AG09319 (cell line): ENCODE data around the gene FYN.

Experiments used
- DNase-seq: peaks from one replicate; pipeline ENCODE4 v3.0.0-alpha.2; 2010; ENCODE audit warnings: low read depth; ENCODE audit errors: extremely low read depth
- TF ChIP-seq, protein P1 (sequence below): IDR thresholded peaks from 2 replicates; pipeline ENCODE4 v1.5.1; 2011; ENCODE audit warnings: low read depth, mild to moderate bottlenecking, inconsistent platforms, low read length, moderate library complexity

Gene FYN

DNA sequence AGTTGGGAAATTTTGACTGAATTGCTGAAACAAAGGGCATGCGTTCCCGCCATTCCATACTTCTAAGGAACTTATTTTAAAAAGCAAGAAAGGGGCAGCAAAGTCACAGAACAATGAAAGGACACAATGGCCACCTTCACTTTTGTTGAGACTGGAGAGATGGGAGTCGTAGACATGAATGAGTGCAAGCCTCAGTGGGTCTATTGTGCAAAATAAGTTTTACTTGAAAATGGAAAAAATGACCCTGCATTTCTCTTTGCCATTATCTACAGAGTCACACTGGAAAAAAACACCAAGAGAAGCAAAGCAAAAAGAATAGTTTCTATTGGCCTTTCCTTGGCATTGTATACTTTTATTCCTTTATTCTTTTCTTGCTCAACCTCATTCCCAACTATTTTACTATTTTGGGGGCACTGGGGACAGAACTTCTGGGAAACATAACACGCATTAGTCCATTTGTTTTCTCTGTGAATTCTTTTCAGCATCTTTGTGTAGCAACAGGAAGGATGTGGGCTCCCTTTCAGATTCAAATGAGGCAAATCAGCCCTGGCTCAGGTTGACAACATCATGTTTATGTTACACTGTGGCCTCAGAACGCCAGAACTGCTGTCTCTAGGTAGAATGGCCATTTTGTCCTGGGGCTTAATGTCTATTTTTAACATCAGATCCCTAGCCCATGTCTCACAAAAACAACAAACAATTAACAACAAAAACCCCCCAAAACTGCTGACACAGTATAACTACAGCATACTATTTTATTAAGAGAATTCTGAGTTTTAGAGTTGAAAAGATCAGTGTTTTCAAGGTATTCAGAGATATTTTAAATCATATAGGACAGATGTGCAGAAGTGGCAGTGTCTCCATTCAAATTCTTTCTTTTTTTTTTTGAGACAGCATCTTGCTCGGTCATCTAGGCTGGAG lies 122.2 kb downstream of the FYN start:
- no peak for DNase-seq
- TF ChIP-seq, protein P1, sequence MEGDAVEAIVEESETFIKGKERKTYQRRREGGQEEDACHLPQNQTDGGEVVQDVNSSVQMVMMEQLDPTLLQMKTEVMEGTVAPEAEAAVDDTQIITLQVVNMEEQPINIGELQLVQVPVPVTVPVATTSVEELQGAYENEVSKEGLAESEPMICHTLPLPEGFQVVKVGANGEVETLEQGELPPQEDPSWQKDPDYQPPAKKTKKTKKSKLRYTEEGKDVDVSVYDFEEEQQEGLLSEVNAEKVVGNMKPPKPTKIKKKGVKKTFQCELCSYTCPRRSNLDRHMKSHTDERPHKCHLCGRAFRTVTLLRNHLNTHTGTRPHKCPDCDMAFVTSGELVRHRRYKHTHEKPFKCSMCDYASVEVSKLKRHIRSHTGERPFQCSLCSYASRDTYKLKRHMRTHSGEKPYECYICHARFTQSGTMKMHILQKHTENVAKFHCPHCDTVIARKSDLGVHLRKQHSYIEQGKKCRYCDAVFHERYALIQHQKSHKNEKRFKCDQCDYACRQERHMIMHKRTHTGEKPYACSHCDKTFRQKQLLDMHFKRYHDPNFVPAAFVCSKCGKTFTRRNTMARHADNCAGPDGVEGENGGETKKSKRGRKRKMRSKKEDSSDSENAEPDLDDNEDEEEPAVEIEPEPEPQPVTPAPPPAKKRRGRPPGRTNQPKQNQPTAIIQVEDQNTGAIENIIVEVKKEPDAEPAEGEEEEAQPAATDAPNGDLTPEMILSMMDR, result no peak

DNA sequence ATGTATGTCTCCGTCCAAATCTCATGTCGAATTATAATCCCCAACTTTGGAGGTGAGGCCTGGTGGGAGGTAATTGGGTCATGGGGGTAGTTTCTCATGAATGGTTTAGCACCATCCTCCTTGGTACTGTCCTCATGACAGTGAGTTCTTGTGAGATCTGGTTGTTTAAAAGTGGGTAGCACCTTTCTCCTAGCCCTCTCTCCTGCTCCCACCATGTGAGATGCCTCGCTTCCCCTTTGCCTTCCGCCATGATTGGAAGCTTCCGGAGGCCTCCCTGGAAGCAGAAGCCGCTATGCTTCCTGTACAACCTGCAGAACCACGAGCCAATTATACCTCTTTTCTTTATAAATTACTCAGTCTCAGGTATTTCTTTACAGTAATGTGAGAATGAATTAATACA lies 123.1 kb downstream of the FYN start:
- no peak for DNase-seq
- TF ChIP-seq, protein P1, result no peak

DNA sequence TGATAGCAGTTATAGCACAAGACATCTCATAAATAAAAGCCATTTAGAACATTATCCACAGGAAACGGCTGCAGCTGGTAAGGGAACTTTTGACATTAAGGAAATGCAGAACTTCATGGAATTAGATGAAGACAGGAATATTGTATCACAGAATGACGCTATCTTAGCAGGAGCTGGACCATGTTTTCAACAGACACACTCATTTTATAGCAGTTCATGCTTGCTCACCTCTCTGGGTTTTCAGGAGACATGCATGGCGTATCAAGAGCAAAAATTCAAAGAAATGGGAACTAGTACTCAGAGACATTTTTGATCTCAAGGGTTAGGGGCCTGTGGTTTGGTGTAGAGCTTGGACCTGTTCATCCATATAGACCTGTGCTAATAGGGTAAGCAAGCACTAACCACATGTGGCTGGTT lies 125.0 kb downstream of the FYN start:
- TF ChIP-seq, protein P1, result no peak
- no peak for DNase-seq

DNA sequence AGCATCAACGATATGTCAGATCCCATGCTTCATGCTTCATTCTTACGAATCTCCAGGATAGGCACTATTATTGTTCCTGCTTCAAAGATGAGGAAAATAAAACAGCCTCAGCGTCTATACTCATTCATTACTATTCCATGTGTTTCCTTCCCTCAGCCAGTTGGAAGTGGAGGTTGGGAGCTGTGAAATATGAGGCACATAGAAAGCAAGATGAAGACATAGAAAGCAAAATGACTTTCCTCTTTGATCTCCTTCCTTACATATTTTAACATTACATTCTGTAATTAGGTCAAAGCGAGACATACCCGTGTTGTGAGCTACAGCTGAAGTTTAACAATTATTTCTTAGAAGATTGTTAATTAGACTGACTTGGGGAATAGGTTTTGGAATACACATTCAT lies 125.4 kb downstream of the FYN start:
- no peak for DNase-seq
- TF ChIP-seq, protein P1, result no peak

DNA sequence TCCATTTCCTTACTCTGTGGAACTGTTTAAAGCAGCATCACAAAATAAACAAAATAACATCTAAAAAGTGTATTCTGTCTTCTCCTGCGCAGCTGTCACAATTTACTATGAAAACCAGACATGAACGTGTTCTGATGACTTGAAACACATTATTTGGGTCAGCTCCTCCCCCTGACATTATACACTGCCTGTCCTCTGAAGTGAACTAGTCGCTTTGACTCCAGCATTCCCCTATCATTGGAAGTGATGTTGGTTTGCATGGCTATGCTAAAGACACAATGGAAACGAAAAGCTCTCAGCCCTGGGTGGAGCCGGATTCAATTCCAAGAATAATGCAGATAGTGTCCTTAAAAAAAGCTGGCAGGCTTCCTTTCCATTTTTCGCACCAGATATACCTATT lies 125.9 kb downstream of the FYN start:
- TF ChIP-seq, protein P1, result no peak
- DNase-seq, result no peak

DNA sequence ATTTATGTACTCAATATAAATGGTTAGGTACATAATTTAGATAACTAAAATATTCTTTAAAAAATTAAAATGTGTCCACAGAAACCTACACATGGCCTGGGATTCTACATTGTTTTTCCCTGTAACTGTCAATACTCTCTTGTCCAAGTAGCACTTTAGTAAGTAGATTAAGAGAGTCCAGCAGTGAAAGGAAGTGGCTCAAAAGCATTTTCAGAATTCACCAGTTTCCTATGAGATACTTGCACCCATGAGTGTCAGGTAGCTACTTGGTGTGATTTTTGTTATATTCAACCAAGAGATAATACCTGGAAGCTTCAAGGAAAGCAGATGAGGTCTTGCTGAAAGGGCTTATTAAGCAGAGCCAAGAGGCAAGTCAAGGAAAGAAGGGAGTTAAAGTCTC lies 126.3 kb downstream of the FYN start:
- DNase-seq, result no peak
- TF ChIP-seq, protein P1, result no peak

DNA sequence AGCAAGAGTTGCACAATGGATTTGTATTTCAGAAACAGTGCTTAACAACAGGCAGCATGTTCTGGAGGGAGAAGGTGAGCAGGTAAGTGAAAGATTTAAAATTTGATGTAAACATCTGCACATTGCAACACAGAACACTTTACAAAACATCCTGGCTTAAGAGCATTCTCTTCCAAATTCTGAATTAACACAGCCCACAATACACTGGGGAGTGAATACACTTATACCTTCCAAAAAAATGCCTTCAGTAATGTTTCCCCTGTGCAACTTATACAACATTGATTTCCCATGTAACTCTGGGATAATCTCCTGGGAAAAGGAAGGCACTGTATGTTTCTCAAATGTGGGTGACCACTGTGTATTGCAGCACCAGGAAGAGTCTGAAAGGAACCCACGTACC lies 127.6 kb downstream of the FYN start:
- no peak for DNase-seq
- TF ChIP-seq, protein P1, result no peak
